Fibroblast of lung (primary cell): ENCODE measurements around the gene ZNF70. TPM values are rescaled to one million over a fixed set of nuclear protein-coding genes. Genes with fewer than 3 reads are reported as not detected.
A peak's percentile ranks its signal among the peaks of the same experiment; 100 is the strongest.

Experiments
- DNase-seq, 2 donors: peaks; one replicate each; pipeline versions ENCODE4 v3.0.0 to v3.0.0-alpha.2; 2010; ENCODE audit warnings: low read depth in 2 of 2
- H2AFZ ChIP-seq: 2 replicates; pipeline ENCODE4 v1.5.1; 2012; ENCODE audit warnings: low read length, control low read depth, inconsistent platforms
- H3K27ac ChIP-seq: 2 replicates; pipeline ENCODE4 v1.5.1; 2011; ENCODE audit warnings: low read length, control low read depth; ENCODE audit not compliant: insufficient read depth
- H3K27me3 ChIP-seq: 2 replicates; pipeline ENCODE4 v1.5.1; 2011; ENCODE audit warnings: mild to moderate bottlenecking, low read length; ENCODE audit not compliant: control insufficient read depth, insufficient read depth
- H3K36me3 ChIP-seq: 2 replicates; pipeline ENCODE4 v1.5.1; 2011; ENCODE audit warnings: low read length; ENCODE audit not compliant: control insufficient read depth, insufficient read depth
- H3K4me1 ChIP-seq: 2 replicates; pipeline ENCODE4 v1.5.1; 2011; ENCODE audit warnings: low read length; ENCODE audit not compliant: control insufficient read depth, insufficient read depth; ENCODE audit errors: extremely low read depth
- H3K4me2 ChIP-seq: 2 replicates; pipeline ENCODE4 v1.5.1; 2011; ENCODE audit warnings: low read length, control low read depth; ENCODE audit not compliant: insufficient read depth; ENCODE audit errors: extremely low read depth
- H3K4me3 ChIP-seq, 4 experiments: fragments of 200-600 bp in 1 of 4; sonication (generic) in 1 of 4; replicated peaks in 1 of 4; 2 replicates each; pipeline ENCODE4 v1.5.1; 2011 to 2016; ENCODE audit warnings: low read length in 4 of 4, low read depth in 3 of 4, mild to moderate bottlenecking in 3 of 4, control low read depth in 2 of 4, inconsistent platforms in 1 of 4, mixed read lengths in 1 of 4; ENCODE audit not compliant: insufficient read depth in 1 of 4; ENCODE audit errors: control extremely low read depth in 1 of 4
- H3K79me2 ChIP-seq: 2 replicates; pipeline ENCODE4 v1.5.1; 2012; ENCODE audit warnings: mild to moderate bottlenecking, low read length, inconsistent platforms; ENCODE audit not compliant: control insufficient read depth, insufficient read depth
- H3K9ac ChIP-seq: 2 replicates; pipeline ENCODE4 v1.5.1; 2011; ENCODE audit warnings: mild to moderate bottlenecking, low read length, control low read depth; ENCODE audit not compliant: insufficient read depth
- H3K9me3 ChIP-seq: 2 replicates; pipeline ENCODE4 v1.5.1; 2012; ENCODE audit warnings: low read depth, low read length; ENCODE audit not compliant: control insufficient read depth, insufficient read depth
- H4K20me1 ChIP-seq: 2 replicates; pipeline ENCODE4 v1.5.1; 2011; ENCODE audit warnings: low read length; ENCODE audit not compliant: control insufficient read depth, insufficient read depth; ENCODE audit errors: extremely low read depth
- EZH2 ChIP-seq: IDR thresholded peaks from 2 replicates; pipeline ENCODE4 v1.5.1; 2012; ENCODE audit warnings: low read length, control low read depth, mild to moderate bottlenecking; ENCODE audit errors: missing control alignments
- polyA plus RNA-seq, 2 donors: library from polyadenylated mRNA; depleted of rRNA in 1 of 2; stranded (reverse) in 1 of 2; unstranded in 1 of 2; fragments of >200 nt; gene quantifications; 2 replicates each; pipeline ENCODE4 v1.2.1, GENCODE V29; 2011 to 2012; ENCODE audit warnings: missing spikeins in 1 of 2
- total RNA-seq: library from RNA; depleted of rRNA; stranded (reverse); fragments of >200 nt; gene quantifications from 2 replicates; pipeline ENCODE4 v1.2.1, GENCODE V29; 2014
- TF ChIP-seq, protein P1 (sequence below), 2 donors: IDR thresholded peaks in 1 of 2; conservative IDR thresholded peaks in 1 of 2; 1 replicate in 1 of 2; 2 replicates in 1 of 2; pipeline ENCODE4 v1.5.1; 2011 to 2012; ENCODE audit warnings: low read length in 2 of 2, control low read depth in 1 of 2, inconsistent platforms in 1 of 2, low read depth in 1 of 2, mild to moderate bottlenecking in 1 of 2

ZNF70 gene
- total and polyA plus RNA-seq, 2 donors (not counting 1 experiment from before 2014, with no cell fraction given), result 1.2 to 3.1 TPM

DNA sequence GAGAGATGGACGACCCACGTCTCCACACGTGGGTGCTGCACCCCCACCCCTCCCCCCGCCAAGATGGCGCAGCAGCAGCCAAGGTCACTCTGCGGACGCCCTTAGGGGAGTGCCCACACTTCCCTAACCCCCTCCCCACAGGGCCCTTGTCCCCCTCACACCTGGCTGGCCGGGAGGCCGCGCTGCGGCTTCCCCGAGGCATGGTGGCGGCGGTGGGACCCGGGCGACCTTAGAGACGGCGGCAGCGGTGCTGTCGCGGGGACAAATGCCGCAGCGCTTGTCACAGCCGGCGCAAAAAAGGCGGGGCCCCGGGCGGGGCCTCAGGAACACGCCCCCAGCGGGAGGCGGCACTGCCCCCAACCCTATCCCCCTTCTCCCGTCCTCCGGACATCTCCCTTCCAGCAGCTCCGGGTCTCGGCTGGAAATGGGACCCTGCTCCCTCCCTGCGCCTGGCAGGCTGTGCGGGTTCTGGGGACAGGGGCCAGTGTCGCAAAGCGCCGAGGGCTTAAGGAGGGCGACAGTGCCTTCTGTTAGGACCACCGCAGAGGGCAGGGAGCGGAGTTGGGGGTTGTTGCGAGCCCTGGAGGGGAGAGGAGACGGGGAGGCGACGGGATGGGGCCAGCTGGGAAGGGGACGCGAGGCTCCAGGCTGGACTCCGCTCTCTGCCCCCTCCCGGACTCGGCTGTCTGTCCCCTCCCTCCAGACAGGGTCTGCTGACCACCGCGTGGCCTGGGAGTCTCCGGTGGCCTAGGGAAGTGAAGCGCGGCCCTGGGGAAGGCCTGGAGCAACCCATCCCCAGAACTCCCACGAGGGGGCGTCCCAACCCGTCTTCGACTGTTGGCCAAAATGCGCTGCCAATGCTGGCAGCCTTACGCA is 17.0 kb upstream of the ZNF70 start, which contains the start of gene CHCHD10:
Gene CHCHD10 (minus strand): TSS at position 300 of the 876 bp plus-strand sequence. CDS start 98 bp downstream, at position 202.
- Histone ChIP-seq H3K36me3 (no peaks in the 10 kb centered on the region), H4K20me1 (no peaks in the 10 kb centered on the region), H3K9me3 (no peaks in the 10 kb centered on the region), H2AFZ (peak within 1 kb of the TSS; percentile 66), H3K27me3 (no peaks in the 10 kb centered on the region), H3K4me3 (peak within 1 kb of the TSS; percentile 50 to 62 (median 55)), H3K27ac (no peak within 1 kb of the TSS), H3K4me2 (peak within 1 kb of the TSS; percentile 87), H3K79me2 (no peaks in the 10 kb centered on the region), H3K4me1 (peaks cover 5% of the 10 kb centered on the region), H3K9ac (peak within 1 kb of the TSS; percentile 17)
- peak; percentile 53 to 74 for DNase-seq
- TF ChIP-seq, protein P1, sequence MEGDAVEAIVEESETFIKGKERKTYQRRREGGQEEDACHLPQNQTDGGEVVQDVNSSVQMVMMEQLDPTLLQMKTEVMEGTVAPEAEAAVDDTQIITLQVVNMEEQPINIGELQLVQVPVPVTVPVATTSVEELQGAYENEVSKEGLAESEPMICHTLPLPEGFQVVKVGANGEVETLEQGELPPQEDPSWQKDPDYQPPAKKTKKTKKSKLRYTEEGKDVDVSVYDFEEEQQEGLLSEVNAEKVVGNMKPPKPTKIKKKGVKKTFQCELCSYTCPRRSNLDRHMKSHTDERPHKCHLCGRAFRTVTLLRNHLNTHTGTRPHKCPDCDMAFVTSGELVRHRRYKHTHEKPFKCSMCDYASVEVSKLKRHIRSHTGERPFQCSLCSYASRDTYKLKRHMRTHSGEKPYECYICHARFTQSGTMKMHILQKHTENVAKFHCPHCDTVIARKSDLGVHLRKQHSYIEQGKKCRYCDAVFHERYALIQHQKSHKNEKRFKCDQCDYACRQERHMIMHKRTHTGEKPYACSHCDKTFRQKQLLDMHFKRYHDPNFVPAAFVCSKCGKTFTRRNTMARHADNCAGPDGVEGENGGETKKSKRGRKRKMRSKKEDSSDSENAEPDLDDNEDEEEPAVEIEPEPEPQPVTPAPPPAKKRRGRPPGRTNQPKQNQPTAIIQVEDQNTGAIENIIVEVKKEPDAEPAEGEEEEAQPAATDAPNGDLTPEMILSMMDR (conservative IDR thresholded peaks at IDR 0.05 in 1 of 2, IDR thresholded peaks at IDR 0.05 in 1 of 2; ENCODE audit: low read depth in 1 of 2, low read length in 2 of 2), result peak; percentile 63 to 78
- no peak for TF ChIP-seq EZH2

DNA sequence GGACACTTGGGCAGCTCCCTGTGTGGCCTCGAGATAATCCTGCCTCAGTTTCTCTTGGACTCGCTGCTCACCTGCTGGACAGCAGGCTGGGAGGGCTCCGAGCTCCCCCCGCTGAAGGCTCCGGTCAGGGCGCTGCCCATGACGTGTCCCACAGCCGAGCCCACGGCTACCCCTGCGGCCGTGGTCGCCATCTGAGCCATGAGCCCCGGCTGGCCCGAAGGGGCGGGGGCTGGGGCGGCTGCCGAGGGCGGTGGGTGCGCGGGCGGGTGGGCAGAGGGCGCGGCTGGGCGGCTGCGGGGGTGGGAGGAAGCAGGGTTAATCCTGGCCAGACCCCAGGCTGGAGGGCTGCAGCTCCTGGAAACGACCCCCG is 16.4 kb upstream of the ZNF70 start:
- Histone ChIP-seq H3K9me3 (no peaks in the 10 kb centered on the region), H3K4me3 (peak overlapping the region; percentile 50 to 62 (median 55)), H3K4me1 (peaks cover 3% of the 10 kb centered on the region), H4K20me1 (no peaks in the 10 kb centered on the region), H3K36me3 (no peaks in the 10 kb centered on the region), H3K79me2 (no peaks in the 10 kb centered on the region), H3K4me2 (peak overlapping the region; percentile 87), H3K27ac (no peak overlapping the region), H3K9ac (no peak overlapping the region), H3K27me3 (no peaks in the 10 kb centered on the region), H2AFZ (no peak overlapping the region)
- no peak for DNase-seq
- TF ChIP-seq EZH2, result no peak
- TF ChIP-seq, protein P1 (conservative IDR thresholded peaks at IDR 0.05 in 1 of 2, IDR thresholded peaks at IDR 0.05 in 1 of 2; ENCODE audit: low read depth in 1 of 2, low read length in 2 of 2), result no peak

DNA sequence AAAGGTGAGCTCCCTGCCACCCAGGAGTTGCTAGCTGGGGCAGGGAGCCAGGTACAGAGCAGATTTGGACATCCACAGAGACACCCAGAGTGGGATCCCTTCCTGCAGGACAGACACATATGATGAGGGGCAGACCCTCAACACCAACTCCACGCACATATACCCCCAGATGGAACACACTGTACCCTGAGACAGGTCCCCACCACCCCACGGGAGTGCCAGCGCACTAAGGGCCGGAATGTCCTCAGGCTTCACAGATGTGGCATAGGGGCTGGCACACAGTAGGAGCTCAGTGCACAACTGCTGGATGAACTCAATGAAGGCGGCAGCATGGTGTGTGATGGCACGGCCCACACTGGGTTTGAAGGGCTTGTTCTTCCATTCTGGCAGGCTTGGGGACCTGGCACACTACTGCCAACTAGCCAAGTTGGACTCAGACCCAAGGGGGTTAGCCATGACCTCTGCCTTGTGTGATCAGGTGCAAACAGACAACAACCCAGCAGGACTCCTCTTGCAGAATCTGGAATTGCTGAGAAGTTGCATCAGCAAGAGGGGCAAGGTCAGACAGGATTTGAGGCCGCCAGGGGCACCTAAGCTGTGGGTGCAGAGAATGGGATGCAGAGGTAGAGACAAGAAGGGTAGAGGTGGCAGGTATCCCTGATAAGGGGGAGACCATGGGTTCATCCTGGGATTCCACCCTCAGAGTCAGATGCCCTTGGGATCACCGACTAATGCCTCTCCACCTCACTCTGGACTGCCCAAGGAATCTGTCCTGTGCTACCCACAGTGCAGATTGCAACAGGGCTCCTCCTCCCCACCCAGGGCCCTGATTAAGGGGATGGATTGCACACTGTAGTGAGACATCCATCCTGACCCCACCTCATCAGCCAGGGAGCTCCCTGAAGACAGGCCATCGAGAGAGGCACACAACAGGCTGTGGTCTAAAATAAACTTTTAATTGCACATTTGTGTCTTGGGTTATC is 14.3 kb upstream of the ZNF70 start:
- no peak overlapping the region for H3K27ac ChIP-seq
- no peaks in the 10 kb centered on the region for H4K20me1 ChIP-seq
- H3K27me3 ChIP-seq, result no peaks in the 10 kb centered on the region
- H2AFZ ChIP-seq, result no peak overlapping the region
- TF ChIP-seq, protein P1 (conservative IDR thresholded peaks at IDR 0.05 in 1 of 2, IDR thresholded peaks at IDR 0.05 in 1 of 2; ENCODE audit: low read depth in 1 of 2, low read length in 2 of 2), result no peak
- TF ChIP-seq EZH2, result no peak
- no peak overlapping the region for H3K9ac ChIP-seq
- no peaks in the 10 kb centered on the region for H3K79me2 ChIP-seq
- H3K4me2 ChIP-seq, result no peak overlapping the region
- no peak for DNase-seq
- no peaks in the 10 kb centered on the region for H3K9me3 ChIP-seq
- no peak overlapping the region for H3K4me3 ChIP-seq
- no peaks in the 10 kb centered on the region for H3K4me1 ChIP-seq
- no peaks in the 10 kb centered on the region for H3K36me3 ChIP-seq
